Measurements from ENCODE around the gene APOBEC3B. TPM values are rescaled to one million over a fixed set of nuclear protein-coding genes. Genes with fewer than 3 reads are reported as not detected.
"Not testable (repeated sequence)": the region's sequence is repeated elsewhere in the genome, so short reads cannot be mapped to it uniquely, and the experiment has no call there.

The APOBEC3B gene
- total RNA-seq, 1 donor from 2014 or later, result 6.7 TPM

GRCh38 chr22:39027717-39028116, 45.6 kb downstream of the APOBEC3B start:
- H3K9me3 Mint-ChIP-seq, result no peaks in the 10 kb centered on the region
- no peak for TF ChIP-seq CTCF (conservative IDR thresholded peaks at IDR 0.05)
- no peaks in the 10 kb centered on the region for H3K36me3 Mint-ChIP-seq
- H3K4me1 Mint-ChIP-seq (ENCODE audit: unreplicated experiment), result peaks cover 12% of the 10 kb centered on the region
- H3K27ac Mint-ChIP-seq, result no peak overlapping the region
- no peak overlapping the region for H3K4me3 Mint-ChIP-seq
- no peak for DNase-seq (ENCODE audit: extremely low spot score, unreplicated experiment)
- no peaks in the 10 kb centered on the region for H3K27me3 Mint-ChIP-seq

GRCh38 chr22:39028281-39028680, 46.1 kb downstream of the APOBEC3B start:
- no peaks in the 10 kb centered on the region for H3K36me3 Mint-ChIP-seq
- DNase-seq (ENCODE audit: extremely low spot score, unreplicated experiment), result no peak
- H3K27ac Mint-ChIP-seq, result no peak overlapping the region
- no peaks in the 10 kb centered on the region for H3K9me3 Mint-ChIP-seq
- H3K4me1 Mint-ChIP-seq (ENCODE audit: unreplicated experiment), result peaks cover 12% of the 10 kb centered on the region
- no peak for TF ChIP-seq CTCF (conservative IDR thresholded peaks at IDR 0.05)
- no peaks in the 10 kb centered on the region for H3K27me3 Mint-ChIP-seq
- H3K4me3 Mint-ChIP-seq, result no peak overlapping the region

GRCh38 chr22:39029227-39029626, 47.1 kb downstream of the APOBEC3B start:
- no peak overlapping the region for H3K4me3 Mint-ChIP-seq
- no peak for DNase-seq (ENCODE audit: extremely low spot score, unreplicated experiment)
- no peaks in the 10 kb centered on the region for H3K9me3 Mint-ChIP-seq
- TF ChIP-seq CTCF (conservative IDR thresholded peaks at IDR 0.05), result no peak
- H3K36me3 Mint-ChIP-seq, result no peaks in the 10 kb centered on the region
- H3K27me3 Mint-ChIP-seq, result no peaks in the 10 kb centered on the region
- H3K27ac Mint-ChIP-seq, result no peak overlapping the region
- H3K4me1 Mint-ChIP-seq (ENCODE audit: unreplicated experiment), result peaks cover 9% of the 10 kb centered on the region

- TF ChIP-seq CTCF (conservative IDR thresholded peaks at IDR 0.05), result no peak
- Mint-ChIP-seq H3K4me1 (ENCODE audit: unreplicated experiment) (peaks cover 9% of the 10 kb centered on the region), H3K36me3 (no peaks in the 10 kb centered on the region), H3K27ac (no peak overlapping the region), H3K4me3 (no peak overlapping the region), H3K9me3 (no peaks in the 10 kb centered on the region), H3K27me3 (no peaks in the 10 kb centered on the region)
- DNase-seq (ENCODE audit: extremely low spot score, unreplicated experiment), result no peak
Observed at GRCh38 chr22:39030705-39031104, 48.6 kb downstream of the APOBEC3B start.

GRCh38 chr22:39031434-39032295, 49.5 kb downstream of the APOBEC3B start:
- not testable (repeated sequence) for H3K4me1 Mint-ChIP-seq (ENCODE audit: unreplicated experiment); H3K36me3 Mint-ChIP-seq; H3K27me3 Mint-ChIP-seq; H3K4me3 Mint-ChIP-seq; H3K9me3 Mint-ChIP-seq; DNase-seq (ENCODE audit: extremely low spot score, unreplicated experiment); H3K27ac Mint-ChIP-seq

- DNase-seq (ENCODE audit: extremely low spot score, unreplicated experiment); H3K9me3 Mint-ChIP-seq; H3K36me3 Mint-ChIP-seq; H3K27me3 Mint-ChIP-seq; H3K4me3 Mint-ChIP-seq: not testable (repeated sequence)
- Mint-ChIP-seq H3K27ac (peak overlapping the region; percentile 23), H3K4me1 (ENCODE audit: unreplicated experiment) (peaks cover 35% of the 10 kb centered on the region)
Observed at GRCh38 chr22:39037071-39037470, 54.9 kb downstream of the APOBEC3B start.

Data from type B pancreatic cell (in vitro differentiated cells).